K562 (cell line): Measurements from ENCODE around the gene LRRC57. TPM values are rescaled to one million over a fixed set of nuclear protein-coding genes. Genes with fewer than 3 reads are reported as not detected.
A peak's percentile ranks its signal among the peaks of the same experiment; 100 is the strongest.

ENCODE experiments used
- ATAC-seq: fragments of 200-7000 bp; cut with Tn5 transposase; 3 replicates; pipeline ENCODE4 v1.9.1; 2020; ENCODE audit warnings: moderate library complexity
- BruUV-seq: library from RNA; stranded (reverse); fragments of 400-500 nt; replicated peaks from 2 replicates; lab custom pipeline; 2021; lab: Mats Ljungman, UMichigan
- CTCF ChIA-PET: fragments of 300-600 bp; formaldehyde crosslinking; extraction: SDS; loops from one replicate; lab custom pipeline; 2021; ENCODE audit warnings: low intra/inter-chr PET ratio; lab: Yijun Ruan, JAX
- POLR2A ChIA-PET: fragments of 300-600, 350-650 bp; sonication (Branson Sonifier 250); formaldehyde crosslinking; extraction: SDS; loops from one replicate; lab custom pipeline; 2021; ENCODE audit warnings: antibody characterized with exemption, inconsistent platforms; lab: Yijun Ruan, JAX
- DNase-seq, 4 experiments: peaks; one replicate each; pipeline versions ENCODE4 v3.0.0 to v3.0.0-alpha.2; 2011 to 2018; ENCODE audit warnings: low spot score in 3 of 4, mixed read lengths in 3 of 4; ENCODE audit errors: extremely low read depth in 1 of 4
- FAIRE-seq: peaks from 2 replicates; lab custom pipeline; 2011; peaks lifted over from hg19 to GRCh38; lab: Jason Lieb, UNC
- H2AFZ ChIP-seq: 2 replicates; pipeline ENCODE4 v1.6.0; 2011; ENCODE audit warnings: low read depth, low read length, control low read depth, inconsistent platforms
- H3K27ac ChIP-seq: fragments of 200-600 bp; 3 replicates; pipeline ENCODE4 v1.8.0; 2011; ENCODE audit warnings: low read depth, mild to moderate bottlenecking, control low read depth, inconsistent platforms, low read length, moderate library complexity, mixed read lengths; ENCODE audit errors: extremely low read depth
- H3K27me3 ChIP-seq, 2 experiments: fragments of 300-600 bp in 1 of 2; 2 replicates in 1 of 2; 3 replicates in 1 of 2; pipeline versions ENCODE4 v1.6.0 to v1.8.0; 2011; ENCODE audit warnings: inconsistent platforms in 2 of 2, low read length in 2 of 2, mild to moderate bottlenecking in 1 of 2, mixed read lengths in 1 of 2, moderate library complexity in 1 of 2; ENCODE audit not compliant: control insufficient read depth in 2 of 2, insufficient read depth in 2 of 2
- H3K36me3 ChIP-seq: fragments of 300-600 bp; 3 replicates; pipeline ENCODE4 v1.8.0; 2011; ENCODE audit warnings: mild to moderate bottlenecking, low read length, inconsistent platforms; ENCODE audit not compliant: control insufficient read depth, insufficient read depth
- H3K4me1 ChIP-seq, 2 experiments: fragments of 200-600 bp in 1 of 2; replicated peaks in 1 of 2; 2 replicates in 1 of 2; 3 replicates in 1 of 2; pipeline versions ENCODE4 v1.5.1 to v1.8.0; 2011; ENCODE audit warnings: inconsistent platforms in 2 of 2, low read length in 2 of 2, mild to moderate bottlenecking in 1 of 2, mixed read lengths in 1 of 2, moderate library complexity in 1 of 2; ENCODE audit not compliant: control insufficient read depth in 2 of 2, insufficient read depth in 2 of 2
- H3K4me2 ChIP-seq: 2 replicates; pipeline ENCODE4 v1.6.1; 2011; ENCODE audit warnings: low read length, control low read depth, inconsistent platforms, mixed read lengths; ENCODE audit not compliant: insufficient read depth
- H3K4me3 ChIP-seq: fragments of 200-600 bp; sonication (generic), shearing (Covaris generic); 2 replicates; pipeline ENCODE4 v1.5.1; 2016; ENCODE audit warnings: control low read depth, inconsistent platforms
- H3K79me2 ChIP-seq: fragments of 200-600 bp; 3 replicates; pipeline ENCODE4 v1.8.0; 2011; ENCODE audit warnings: low read length, inconsistent platforms; ENCODE audit not compliant: control insufficient read depth, insufficient read depth
- H3K9ac ChIP-seq, 2 experiments: 2 replicates each; pipeline versions ENCODE4 v1.6.0 to v1.6.1; 2011; ENCODE audit warnings: low read depth in 2 of 2, low read length in 2 of 2, control low read depth in 1 of 2, inconsistent platforms in 1 of 2, mild to moderate bottlenecking in 1 of 2, mixed read lengths in 1 of 2; ENCODE audit not compliant: insufficient read depth in 1 of 2
- H3K9me1 ChIP-seq: one replicate; pipeline ENCODE4 v1.6.0; 2011; ENCODE audit warnings: inconsistent platforms, mild to moderate bottlenecking, low read length, moderate library complexity; ENCODE audit not compliant: control insufficient read depth, insufficient read depth
- H3K9me3 ChIP-seq: replicated peaks from 2 replicates; pipeline ENCODE4 v1.5.1; 2011; ENCODE audit warnings: low read depth, low read length, inconsistent platforms; ENCODE audit not compliant: control insufficient read depth, insufficient read depth
- H4K20me1 ChIP-seq: replicated peaks from 2 replicates; pipeline ENCODE4 v1.6.1; 2011; ENCODE audit warnings: low read length, inconsistent platforms, mixed read lengths; ENCODE audit not compliant: control insufficient read depth, insufficient read depth
- BHLHE40 ChIP-seq: IDR thresholded peaks from 2 replicates; pipeline ENCODE4 v1.6.1; 2011; ENCODE audit warnings: low read length, improper control_type of control experiment
- BRD9 ChIP-seq: fragments of 450-650 bp; IDR thresholded peaks from 2 replicates; pipeline ENCODE4 v1.6.1; 2018; ENCODE audit warnings: low read depth; ENCODE audit not compliant: partially characterized antibody
- KDM4B ChIP-seq, 2 experiments: fragments of 450-650 bp in 1 of 2; sonication (generic) in 1 of 2; IDR thresholded peaks; 2 replicates each; pipeline ENCODE4 v1.6.1; 2016 to 2017; ENCODE audit warnings: borderline replicate concordance in 2 of 2, antibody characterized with exemption in 1 of 2, low read depth in 1 of 2, mild to moderate bottlenecking in 1 of 2
- MBD2 ChIP-seq: sonication (generic); IDR thresholded peaks from 2 replicates; pipeline ENCODE4 v1.6.1; 2016; ENCODE audit warnings: low read depth, borderline replicate concordance
- NFE2L1 ChIP-seq: fragments of 450-650 bp; IDR thresholded peaks from 2 replicates; pipeline ENCODE4 v1.6.1; 2016; ENCODE audit warnings: missing genetic modification characterization, low read depth, mild to moderate bottlenecking, missing compliant biosample characterization, moderate library complexity, borderline replicate concordance
- NRF1 ChIP-seq, 2 experiments: fragments of 450-650 bp; IDR thresholded peaks in 1 of 2; conservative IDR thresholded peaks in 1 of 2; 2 replicates each; pipeline ENCODE4 v1.6.1; 2014; ENCODE audit warnings: mild to moderate bottlenecking in 2 of 2
- SETDB1 ChIP-seq: IDR thresholded peaks from one replicate; pipeline ENCODE4 v1.6.1; 2012; ENCODE audit warnings: low read length, control low read depth, inconsistent platforms
- SLC30A9 ChIP-seq: fragments of 250-450 bp; sonication (Bioruptor Pico); IDR thresholded peaks from 2 replicates; pipeline ENCODE4 v1.8.0; 2022; ENCODE audit warnings: mild to moderate bottlenecking, moderate library complexity
- TBP ChIP-seq: optimal IDR thresholded peaks from 2 replicates; pipeline ENCODE3; 2011; ENCODE audit warnings: low read depth, low read length, improper control_type of control experiment
- WGBS: fragments of 100-300 bp; shearing (Covaris generic); methylation state at CpG from one replicate; pipeline ENCODE4 v1.1.6; 2016; ENCODE audit warnings: low coverage, mixed read lengths; ENCODE audit not compliant: insufficient coverage; ENCODE audit errors: missing lambda C conversion rate; 5-methylcytosine and 5-hydroxymethylcytosine counted together
- in situ Hi-C: fragments of 300-500 bp; cut with MboI; formaldehyde crosslinking; loops from 4 replicates; pipeline ENCODE4 v1.15.0; 2018; ENCODE audit warnings: inconsistent platforms, mixed read lengths
- intact Hi-C: fragments of 100-400 bp; cut with micrococcal nuclease; formaldehyde crosslinking; loops from 2 replicates; pipeline ENCODE4 v1.14.2; 2022
- polyA plus RNA-seq, 8 experiments: library from polyadenylated mRNA; depleted of rRNA in 4 of 8; stranded (reverse) in 5 of 8; unstranded in 3 of 8; fragments of >200 nt; fragmentation: Nextera tagmentation in 2 of 8; fragmentation: Illumina TruSeq in 1 of 8; extraction: Ambion mirVana in 2 of 8; extraction: Trizol in 1 of 8; gene quantifications; 2 replicates each; pipeline versions ENCODE4 v1.2.1 to v1.2.3, GENCODE V29; 2011 to 2014; ENCODE audit warnings: inconsistent platforms in 1 of 8, missing spikeins in 1 of 8
- total RNA-seq, 7 experiments: library from RNA; depleted of rRNA in 6 of 7; stranded (reverse); fragments of >200 nt in 6 of 7; fragmentation: Illumina TruSeq in 2 of 7; extraction: Trizol in 2 of 7; gene quantifications; 2 replicates each; pipeline versions ENCODE4 v1.2.1 to v1.2.3, GENCODE V29; 2011 to 2021; ENCODE audit warnings: low replicate concordance in 1 of 7
- TF ChIP-seq, protein P1 (sequence below): fragments of 450-650 bp; IDR thresholded peaks from 2 replicates; pipeline ENCODE4 v1.6.1; 2016
- TF ChIP-seq, protein P2 (sequence below), 3 experiments: IDR thresholded peaks in 2 of 3; conservative IDR thresholded peaks in 1 of 3; 2 replicates each; pipeline ENCODE4 v1.5.1; 2011 to 2012; ENCODE audit warnings: low read length in 3 of 3, mild to moderate bottlenecking in 3 of 3, control low read depth in 2 of 3, improper control_type of control experiment in 1 of 3, inconsistent platforms in 1 of 3, low read depth in 1 of 3, mixed read lengths in 1 of 3, moderate library complexity in 1 of 3; ENCODE audit not compliant: insufficient read depth in 2 of 3
- TF ChIP-seq, protein P3 (sequence below), 2 experiments: IDR thresholded peaks in 1 of 2; conservative IDR thresholded peaks in 1 of 2; 2 replicates each; pipeline ENCODE4 v1.6.1; 2016; ENCODE audit warnings: low read depth in 2 of 2, mild to moderate bottlenecking in 1 of 2, missing compliant biosample characterization in 1 of 2, missing genetic modification characterization in 1 of 2, moderate library complexity in 1 of 2
- TF ChIP-seq, protein P4 (sequence below): fragments of 250-450 bp; sonication (Bioruptor Pico); IDR thresholded peaks from 2 replicates; pipeline ENCODE4 v1.5.0; 2020; ENCODE audit warnings: mild to moderate bottlenecking

LRRC57 gene
- total and polyA plus RNA-seq, 9 of the 15 experiments (the other 6 are each of a cell fraction or from before 2014, with no cell fraction given) = 3.9 to 20.4 (median 14.8) TPM

DNA sequence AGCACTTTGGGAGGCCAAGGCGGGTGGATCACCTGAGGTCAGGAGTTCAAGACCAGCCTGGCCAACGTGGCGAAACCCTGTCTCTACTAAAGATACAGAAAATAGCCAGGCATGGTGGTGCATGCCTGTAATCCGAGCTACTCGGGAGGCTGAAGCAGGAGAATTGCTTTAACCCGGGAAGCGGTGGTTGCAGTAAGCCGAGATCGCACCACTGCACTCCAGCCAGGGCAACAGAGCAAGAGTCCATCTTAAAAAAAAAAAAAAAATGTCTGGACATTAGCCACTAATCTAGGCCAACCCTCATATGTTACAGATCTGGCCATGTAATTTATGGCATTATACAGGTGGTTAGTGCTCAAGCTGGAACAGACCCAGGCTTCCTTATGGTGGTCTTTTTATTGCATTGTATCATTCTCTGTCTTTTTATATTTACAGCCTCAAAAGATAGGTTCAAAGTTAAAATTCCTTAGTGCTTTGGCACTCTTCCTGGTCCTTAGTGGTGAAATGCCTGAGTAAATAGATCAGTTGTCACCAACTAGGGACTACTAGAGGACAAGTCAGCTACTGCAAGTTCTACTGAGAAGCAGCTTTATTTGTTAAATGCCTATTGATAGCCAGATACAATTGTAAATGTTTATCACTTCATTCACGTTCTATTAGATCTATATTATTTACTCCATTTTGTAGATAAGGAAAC is 42.8 kb upstream of the LRRC57 start:
- ATAC-seq (peak; percentile 79), DNase-seq (peak; percentile 41 to 47 (median 44)), FAIRE-seq (peak; percentile 62)
- POLR2A ChIA-PET = interaction anchor here (0.7 to 1.7 kb wide), 5 partner anchors 8 to 16 kb away, joined by 3 to 6 read pairs (median 5); partner anchors contain the start of gene STARD9
- Histone ChIP-seq H3K27ac (no peak overlapping the region), H3K36me3 (no peaks in the 10 kb centered on the region), H3K27me3 (no peaks in the 10 kb centered on the region), H3K9ac (no peak overlapping the region), H3K9me3 (no peaks in the 10 kb centered on the region), H4K20me1 (no peaks in the 10 kb centered on the region), H3K9me1 (no peaks in the 10 kb centered on the region), H3K79me2 (no peaks in the 10 kb centered on the region), H3K4me3 (no peak overlapping the region), H2AFZ (peak overlapping the region; percentile 18; the same call in 1 of the 2 replicates), H3K4me1 (peaks cover 7 to 17% of the 10 kb centered on the region in 2 experiments; a peak in 4 of 5 replicates), H3K4me2 (no peak overlapping the region)
- intact Hi-C loops (no loop called here), in situ Hi-C loops (no loop called here)
- no TSS peak for BruUV-seq
- whole genome bisulfite sequencing = 73% methylated on average over 10 of the region's 10 CpGs
- CTCF ChIA-PET = interaction anchor here (0.7 kb wide), 1 partner anchor 21 kb away, joined by 5 read pairs; no protein-coding TSS in a partner anchor
- TF ChIP-seq, protein P1, sequence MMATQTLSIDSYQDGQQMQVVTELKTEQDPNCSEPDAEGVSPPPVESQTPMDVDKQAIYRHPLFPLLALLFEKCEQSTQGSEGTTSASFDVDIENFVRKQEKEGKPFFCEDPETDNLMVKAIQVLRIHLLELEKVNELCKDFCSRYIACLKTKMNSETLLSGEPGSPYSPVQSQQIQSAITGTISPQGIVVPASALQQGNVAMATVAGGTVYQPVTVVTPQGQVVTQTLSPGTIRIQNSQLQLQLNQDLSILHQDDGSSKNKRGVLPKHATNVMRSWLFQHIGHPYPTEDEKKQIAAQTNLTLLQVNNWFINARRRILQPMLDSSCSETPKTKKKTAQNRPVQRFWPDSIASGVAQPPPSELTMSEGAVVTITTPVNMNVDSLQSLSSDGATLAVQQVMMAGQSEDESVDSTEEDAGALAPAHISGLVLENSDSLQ = peak; percentile 40
- TF ChIP-seq SETDB1 = no peak
- TF ChIP-seq SLC30A9 (CRISPR knock-in tag) = no peak
- no peak for TF ChIP-seq BHLHE40
- TF ChIP-seq NRF1 (conservative IDR thresholded peaks at IDR 0.05 in 1 of 2, IDR thresholded peaks at IDR 0.05 in 1 of 2) = no peak
- no peak for TF ChIP-seq NFE2L1 (tag)
- no peak for TF ChIP-seq KDM4B (IDR thresholded peaks at IDR 0.05; ENCODE audit: borderline replicate concordance in 2 of 2, low read depth in 1 of 2)
- no peak for TF ChIP-seq BRD9
- TF ChIP-seq, protein P2, sequence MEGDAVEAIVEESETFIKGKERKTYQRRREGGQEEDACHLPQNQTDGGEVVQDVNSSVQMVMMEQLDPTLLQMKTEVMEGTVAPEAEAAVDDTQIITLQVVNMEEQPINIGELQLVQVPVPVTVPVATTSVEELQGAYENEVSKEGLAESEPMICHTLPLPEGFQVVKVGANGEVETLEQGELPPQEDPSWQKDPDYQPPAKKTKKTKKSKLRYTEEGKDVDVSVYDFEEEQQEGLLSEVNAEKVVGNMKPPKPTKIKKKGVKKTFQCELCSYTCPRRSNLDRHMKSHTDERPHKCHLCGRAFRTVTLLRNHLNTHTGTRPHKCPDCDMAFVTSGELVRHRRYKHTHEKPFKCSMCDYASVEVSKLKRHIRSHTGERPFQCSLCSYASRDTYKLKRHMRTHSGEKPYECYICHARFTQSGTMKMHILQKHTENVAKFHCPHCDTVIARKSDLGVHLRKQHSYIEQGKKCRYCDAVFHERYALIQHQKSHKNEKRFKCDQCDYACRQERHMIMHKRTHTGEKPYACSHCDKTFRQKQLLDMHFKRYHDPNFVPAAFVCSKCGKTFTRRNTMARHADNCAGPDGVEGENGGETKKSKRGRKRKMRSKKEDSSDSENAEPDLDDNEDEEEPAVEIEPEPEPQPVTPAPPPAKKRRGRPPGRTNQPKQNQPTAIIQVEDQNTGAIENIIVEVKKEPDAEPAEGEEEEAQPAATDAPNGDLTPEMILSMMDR (IDR thresholded peaks at IDR 0.05 in 2 of 3, conservative IDR thresholded peaks at IDR 0.05 in 1 of 3; ENCODE audit: insufficient read depth in 2 of 3, low read depth in 1 of 3, low read length in 3 of 3) = peak; percentile 3 to 49 (median 34); a peak in 2 of 6 replicates
- TF ChIP-seq, protein P3, sequence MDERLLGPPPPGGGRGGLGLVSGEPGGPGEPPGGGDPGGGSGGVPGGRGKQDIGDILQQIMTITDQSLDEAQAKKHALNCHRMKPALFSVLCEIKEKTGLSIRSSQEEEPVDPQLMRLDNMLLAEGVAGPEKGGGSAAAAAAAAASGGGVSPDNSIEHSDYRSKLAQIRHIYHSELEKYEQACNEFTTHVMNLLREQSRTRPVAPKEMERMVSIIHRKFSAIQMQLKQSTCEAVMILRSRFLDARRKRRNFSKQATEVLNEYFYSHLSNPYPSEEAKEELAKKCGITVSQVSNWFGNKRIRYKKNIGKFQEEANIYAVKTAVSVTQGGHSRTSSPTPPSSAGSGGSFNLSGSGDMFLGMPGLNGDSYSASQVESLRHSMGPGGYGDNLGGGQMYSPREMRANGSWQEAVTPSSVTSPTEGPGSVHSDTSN (CRISPR knock-in tag; IDR thresholded peaks at IDR 0.05; ENCODE audit: low read depth) = no peak
- TF ChIP-seq, protein P3 (tag; conservative IDR thresholded peaks at IDR 0.05; ENCODE audit: low read depth) = 0 out of 2 replicates have a peak, but pooled peaks have one; percentile 23
- TF ChIP-seq, protein P4, sequence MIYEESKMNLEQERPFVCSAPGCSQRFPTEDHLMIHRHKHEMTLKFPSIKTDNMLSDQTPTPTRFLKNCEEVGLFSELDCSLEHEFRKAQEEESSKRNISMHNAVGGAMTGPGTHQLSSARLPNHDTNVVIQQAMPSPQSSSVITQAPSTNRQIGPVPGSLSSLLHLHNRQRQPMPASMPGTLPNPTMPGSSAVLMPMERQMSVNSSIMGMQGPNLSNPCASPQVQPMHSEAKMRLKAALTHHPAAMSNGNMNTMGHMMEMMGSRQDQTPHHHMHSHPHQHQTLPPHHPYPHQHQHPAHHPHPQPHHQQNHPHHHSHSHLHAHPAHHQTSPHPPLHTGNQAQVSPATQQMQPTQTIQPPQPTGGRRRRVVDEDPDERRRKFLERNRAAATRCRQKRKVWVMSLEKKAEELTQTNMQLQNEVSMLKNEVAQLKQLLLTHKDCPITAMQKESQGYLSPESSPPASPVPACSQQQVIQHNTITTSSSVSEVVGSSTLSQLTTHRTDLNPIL (CRISPR knock-in tag) = no peak
- no peak for TF ChIP-seq TBP
- TF ChIP-seq MBD2 = no peak
